ENCODE measurements around the gene NPY4R2. TPM values are rescaled to one million over a fixed set of nuclear protein-coding genes. Genes with fewer than 3 reads are reported as not detected.
"Not testable (repeated sequence)": the region's sequence is repeated elsewhere in the genome, so short reads cannot be mapped to it uniquely, and the experiment has no call there.

NPY4R2 gene
- total and polyA plus RNA-seq, 2 experiments from 2014 or later = 0.20 TPM; not detected in 1

DNA sequence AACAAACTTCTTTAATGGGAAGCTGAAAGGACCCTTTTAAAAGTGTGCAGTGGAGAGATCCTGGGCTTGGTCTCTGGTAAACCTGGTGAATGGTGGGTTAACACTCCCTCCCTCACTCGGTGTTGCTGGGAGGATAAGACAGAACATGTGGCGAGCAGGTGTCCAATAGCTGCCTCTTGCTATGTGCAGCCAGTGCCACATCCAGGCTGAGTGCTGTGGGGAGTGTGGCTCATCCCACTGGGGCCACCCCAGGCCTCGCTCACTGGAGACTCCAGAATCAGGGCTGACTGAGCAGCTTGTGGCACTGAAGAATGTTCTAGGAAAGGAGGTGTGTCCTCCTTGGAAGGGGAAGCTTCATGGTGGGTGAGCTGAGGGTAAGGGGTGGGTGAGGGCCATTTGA, 51.6 kb downstream of the NPY4R2 start:
- H3K4me1 ChIP-seq (ENCODE audit: insufficient read depth); H4K20me1 ChIP-seq (ENCODE audit: insufficient read depth, poor library complexity, severe bottlenecking); H3K27ac ChIP-seq; H2AFZ ChIP-seq; H3K4me3 ChIP-seq; H3K27me3 ChIP-seq; DNase-seq (ENCODE audit: low spot score); H3K79me2 ChIP-seq; H3K36me3 ChIP-seq (replicated peaks; ENCODE audit: insufficient read depth, low read depth); H3K4me2 ChIP-seq; H3K9me3 ChIP-seq (ENCODE audit: low read depth); H3K9me2 ChIP-seq (replicated peaks; ENCODE audit: insufficient read depth): not testable (repeated sequence)
- 75% methylated on average over 3 of the region's 3 CpGs for WGBS (ENCODE audit: low lambda C conversion rate, missing lambda C conversion rate)

- H3K79me2 ChIP-seq; H3K27ac ChIP-seq; H2AFZ ChIP-seq; H4K20me1 ChIP-seq (ENCODE audit: insufficient read depth, poor library complexity, severe bottlenecking); H3K4me3 ChIP-seq; H3K36me3 ChIP-seq (replicated peaks; ENCODE audit: insufficient read depth, low read depth); H3K27me3 ChIP-seq; H3K4me2 ChIP-seq; H3K9me2 ChIP-seq (replicated peaks; ENCODE audit: insufficient read depth); H3K4me1 ChIP-seq (ENCODE audit: insufficient read depth); H3K9me3 ChIP-seq (ENCODE audit: low read depth); DNase-seq (ENCODE audit: low spot score): not testable (repeated sequence)
- no CpG with 5 or more reads among the region's 5 CpGs for WGBS (ENCODE audit: low lambda C conversion rate, missing lambda C conversion rate)
These were observed 53.1 kb downstream of the NPY4R2 start for GRCh38 chr10:47971598-47971997.

GRCh38 chr10:47972077-47972476, 53.6 kb downstream of the NPY4R2 start:
- not testable (repeated sequence) for DNase-seq (ENCODE audit: low spot score); H3K4me2 ChIP-seq; H3K27ac ChIP-seq; H3K9me2 ChIP-seq (replicated peaks; ENCODE audit: insufficient read depth); H3K4me1 ChIP-seq (ENCODE audit: insufficient read depth); H3K4me3 ChIP-seq; H3K27me3 ChIP-seq; H2AFZ ChIP-seq; H3K79me2 ChIP-seq; H4K20me1 ChIP-seq (ENCODE audit: insufficient read depth, poor library complexity, severe bottlenecking); H3K36me3 ChIP-seq (replicated peaks; ENCODE audit: insufficient read depth, low read depth); H3K9me3 ChIP-seq (ENCODE audit: low read depth)
- 100% methylated on average over 1 of the region's 2 CpGs for WGBS (ENCODE audit: low lambda C conversion rate, missing lambda C conversion rate)

Other genes with a start within 250 kb of the NPY4R2 start
- not detected in 2 replicates for gene SYT15B, start 155.1 kb upstream of the NPY4R2 start, total RNA-seq
- 0.65 and 0.69 TPM in 2 replicates for gene SYT15B, start 155.1 kb upstream of the NPY4R2 start, polyA plus RNA-seq
- not detected in 2 replicates for gene FAM25C, start 81.1 kb downstream of the NPY4R2 start, total RNA-seq
- gene FAM25C, start 81.1 kb downstream of the NPY4R2 start, polyA plus RNA-seq = not detected in 2 replicates